ENCODE results near the gene TTC1.
"Not testable (repeated sequence)": the region's sequence is repeated elsewhere in the genome, so short reads cannot be mapped to it uniquely, and the experiment has no call there.

TTC1 gene

DNA sequence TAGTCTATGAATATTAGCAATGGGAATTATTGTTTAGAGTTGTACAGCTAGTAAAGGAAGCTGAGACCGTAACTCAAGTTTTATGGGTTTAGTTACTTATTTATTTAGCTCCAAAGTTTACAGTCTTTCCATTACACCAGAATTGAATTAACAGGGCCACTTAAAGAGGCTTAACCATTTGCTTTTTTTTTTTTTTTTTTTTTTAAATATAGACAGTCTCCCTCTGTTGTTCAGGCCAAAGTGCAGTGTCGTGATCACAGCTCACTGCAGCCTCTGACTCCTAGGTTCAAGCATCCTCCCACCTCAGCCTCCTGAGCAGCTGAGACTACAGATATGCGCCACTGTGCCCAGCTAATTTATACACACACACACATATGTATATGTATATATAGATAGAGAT is 1.4 kb upstream of the TTC1 start:
- H3K4me1 ChIP-seq (ENCODE audit: control insufficient read depth, low read depth, low read length): peaks cover 5% of the 10 kb centered on the region
- H3K9me3 ChIP-seq (ENCODE audit: control insufficient read depth, low read depth, low read length): no peaks in the 10 kb centered on the region
- H3K27ac ChIP-seq (ENCODE audit: low read length): no peak overlapping the region
- H3K36me3 ChIP-seq (ENCODE audit: control insufficient read depth, low read depth, low read length): peaks cover 17% of the 10 kb centered on the region
- H3K4me3 ChIP-seq (ENCODE audit: low read length): no peak overlapping the region
- H3K27me3 ChIP-seq (ENCODE audit: control insufficient read depth, insufficient read depth, low read length): no peaks in the 10 kb centered on the region
- no peak overlapping the region for H3K9ac ChIP-seq (ENCODE audit: low read length)

GRCh38 chr5:160008529-160008876 is 436 bp upstream of the TTC1 start:
- H3K27me3 ChIP-seq (ENCODE audit: control insufficient read depth, insufficient read depth, low read length); H3K27ac ChIP-seq (ENCODE audit: low read length); H3K9ac ChIP-seq (ENCODE audit: low read length); H3K4me3 ChIP-seq (ENCODE audit: low read length); H3K9me3 ChIP-seq (ENCODE audit: control insufficient read depth, low read depth, low read length); H3K4me1 ChIP-seq (ENCODE audit: control insufficient read depth, low read depth, low read length): not testable (repeated sequence)
- H3K36me3 ChIP-seq (ENCODE audit: control insufficient read depth, low read depth, low read length): peaks cover 25% of the 10 kb centered on the region

- peaks cover 25% of the 10 kb centered on the region for H3K36me3 ChIP-seq (ENCODE audit: control insufficient read depth, low read depth, low read length)
- H3K9me3 ChIP-seq (ENCODE audit: control insufficient read depth, low read depth, low read length): no peaks in the 10 kb centered on the region
- H3K9ac ChIP-seq (ENCODE audit: low read length): peak overlapping the region; percentile 98
- H3K27me3 ChIP-seq (ENCODE audit: control insufficient read depth, insufficient read depth, low read length): no peaks in the 10 kb centered on the region
- H3K27ac ChIP-seq (ENCODE audit: low read length): peak overlapping the region; percentile 95
- peak overlapping the region; percentile 100 for H3K4me3 ChIP-seq (ENCODE audit: low read length)
- peaks cover 5% of the 10 kb centered on the region for H3K4me1 ChIP-seq (ENCODE audit: control insufficient read depth, low read depth, low read length)
Observed at GRCh38 chr5:160009591-160009989, 651 bp downstream of the TTC1 start.

GRCh38 chr5:160011471-160011870 is 2.5 kb downstream of the TTC1 start:
- Histone ChIP-seq H3K9ac (ENCODE audit: low read length) (no peak overlapping the region), H3K4me1 (ENCODE audit: control insufficient read depth, low read depth, low read length) (peaks cover 5% of the 10 kb centered on the region), H3K36me3 (ENCODE audit: control insufficient read depth, low read depth, low read length) (peaks cover 31% of the 10 kb centered on the region), H3K27ac (ENCODE audit: low read length) (no peak overlapping the region), H3K27me3 (ENCODE audit: control insufficient read depth, insufficient read depth, low read length) (no peaks in the 10 kb centered on the region), H3K4me3 (ENCODE audit: low read length) (no peak overlapping the region), H3K9me3 (ENCODE audit: control insufficient read depth, low read depth, low read length) (no peaks in the 10 kb centered on the region)

DNA sequence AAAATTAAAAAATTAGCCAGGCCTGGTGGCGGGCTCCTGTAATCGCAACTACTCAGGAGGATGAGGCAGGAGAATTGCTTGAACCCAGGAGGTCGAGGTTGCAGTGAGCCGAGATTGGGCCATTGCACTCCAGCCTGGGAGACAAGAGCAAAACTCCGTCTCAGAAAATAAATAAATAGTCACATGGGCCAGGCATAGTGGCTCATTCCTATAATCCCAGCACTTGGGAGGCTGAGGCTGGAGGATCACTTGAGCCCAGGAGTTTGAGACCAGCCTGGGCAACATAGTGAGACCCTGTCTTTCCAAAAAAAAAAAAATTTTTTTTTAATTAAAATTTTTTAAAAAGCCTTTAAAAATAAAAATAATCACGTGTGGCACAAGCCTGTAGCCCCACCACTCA is 5.3 kb downstream of the TTC1 start:
- not testable (repeated sequence) for H3K27me3 ChIP-seq (ENCODE audit: control insufficient read depth, insufficient read depth, low read length); H3K27ac ChIP-seq (ENCODE audit: low read length); H3K9ac ChIP-seq (ENCODE audit: low read length); H3K4me3 ChIP-seq (ENCODE audit: low read length); H3K9me3 ChIP-seq (ENCODE audit: control insufficient read depth, low read depth, low read length); H3K4me1 ChIP-seq (ENCODE audit: control insufficient read depth, low read depth, low read length)
- peaks cover 35% of the 10 kb centered on the region for H3K36me3 ChIP-seq (ENCODE audit: control insufficient read depth, low read depth, low read length)

GRCh38 chr5:160018945-160019625 is 10.1 kb downstream of the TTC1 start:
- Histone ChIP-seq H3K9ac (ENCODE audit: low read length) (no peak overlapping the region), H3K27ac (ENCODE audit: low read length) (no peak overlapping the region), H3K27me3 (ENCODE audit: control insufficient read depth, insufficient read depth, low read length) (no peaks in the 10 kb centered on the region), H3K4me3 (ENCODE audit: low read length) (no peak overlapping the region), H3K36me3 (ENCODE audit: control insufficient read depth, low read depth, low read length) (peaks cover 18% of the 10 kb centered on the region), H3K4me1 (ENCODE audit: control insufficient read depth, low read depth, low read length) (no peaks in the 10 kb centered on the region), H3K9me3 (ENCODE audit: control insufficient read depth, low read depth, low read length) (no peaks in the 10 kb centered on the region)

GRCh38 chr5:160020266-160020770 is 11.4 kb downstream of the TTC1 start:
- Histone ChIP-seq H3K27me3 (ENCODE audit: control insufficient read depth, insufficient read depth, low read length) (no peaks in the 10 kb centered on the region), H3K36me3 (ENCODE audit: control insufficient read depth, low read depth, low read length) (peaks cover 14% of the 10 kb centered on the region), H3K9me3 (ENCODE audit: control insufficient read depth, low read depth, low read length) (no peaks in the 10 kb centered on the region), H3K4me3 (ENCODE audit: low read length) (no peak overlapping the region), H3K4me1 (ENCODE audit: control insufficient read depth, low read depth, low read length) (no peaks in the 10 kb centered on the region), H3K27ac (ENCODE audit: low read length) (no peak overlapping the region), H3K9ac (ENCODE audit: low read length) (no peak overlapping the region)

DNA sequence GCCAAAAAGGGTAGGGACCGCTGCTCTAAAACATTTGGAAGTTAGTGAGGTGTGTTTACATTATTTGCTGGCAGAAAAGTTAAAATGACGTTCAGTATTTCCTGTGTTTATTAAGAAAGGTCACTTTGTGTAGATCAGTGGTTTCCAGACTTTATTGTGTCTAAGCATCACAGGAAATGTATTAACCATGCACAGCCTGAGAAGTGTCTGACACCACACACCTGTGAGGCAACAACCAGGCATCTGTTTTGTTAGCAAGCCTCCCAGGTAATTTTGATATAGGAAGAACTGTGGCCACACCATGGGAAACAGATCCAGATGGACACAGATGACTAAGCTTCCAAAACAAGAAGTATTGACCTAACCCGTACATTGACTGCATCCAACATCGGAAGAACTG is 12.0 kb downstream of the TTC1 start:
- H3K27me3 ChIP-seq (ENCODE audit: control insufficient read depth, insufficient read depth, low read length): no peaks in the 10 kb centered on the region
- no peak overlapping the region for H3K9ac ChIP-seq (ENCODE audit: low read length)
- no peak overlapping the region for H3K4me3 ChIP-seq (ENCODE audit: low read length)
- H3K36me3 ChIP-seq (ENCODE audit: control insufficient read depth, low read depth, low read length): peaks cover 16% of the 10 kb centered on the region
- no peaks in the 10 kb centered on the region for H3K4me1 ChIP-seq (ENCODE audit: control insufficient read depth, low read depth, low read length)
- H3K9me3 ChIP-seq (ENCODE audit: control insufficient read depth, low read depth, low read length): no peaks in the 10 kb centered on the region
- no peak overlapping the region for H3K27ac ChIP-seq (ENCODE audit: low read length)

GRCh38 chr5:160021831-160022446 is 13.0 kb downstream of the TTC1 start:
- Histone ChIP-seq H3K36me3 (ENCODE audit: control insufficient read depth, low read depth, low read length) (peaks cover 13% of the 10 kb centered on the region), H3K27me3 (ENCODE audit: control insufficient read depth, insufficient read depth, low read length) (no peaks in the 10 kb centered on the region), H3K9ac (ENCODE audit: low read length) (no peak overlapping the region), H3K9me3 (ENCODE audit: control insufficient read depth, low read depth, low read length) (no peaks in the 10 kb centered on the region), H3K27ac (ENCODE audit: low read length) (no peak overlapping the region), H3K4me1 (ENCODE audit: control insufficient read depth, low read depth, low read length) (no peaks in the 10 kb centered on the region), H3K4me3 (ENCODE audit: low read length) (no peak overlapping the region)

DNA sequence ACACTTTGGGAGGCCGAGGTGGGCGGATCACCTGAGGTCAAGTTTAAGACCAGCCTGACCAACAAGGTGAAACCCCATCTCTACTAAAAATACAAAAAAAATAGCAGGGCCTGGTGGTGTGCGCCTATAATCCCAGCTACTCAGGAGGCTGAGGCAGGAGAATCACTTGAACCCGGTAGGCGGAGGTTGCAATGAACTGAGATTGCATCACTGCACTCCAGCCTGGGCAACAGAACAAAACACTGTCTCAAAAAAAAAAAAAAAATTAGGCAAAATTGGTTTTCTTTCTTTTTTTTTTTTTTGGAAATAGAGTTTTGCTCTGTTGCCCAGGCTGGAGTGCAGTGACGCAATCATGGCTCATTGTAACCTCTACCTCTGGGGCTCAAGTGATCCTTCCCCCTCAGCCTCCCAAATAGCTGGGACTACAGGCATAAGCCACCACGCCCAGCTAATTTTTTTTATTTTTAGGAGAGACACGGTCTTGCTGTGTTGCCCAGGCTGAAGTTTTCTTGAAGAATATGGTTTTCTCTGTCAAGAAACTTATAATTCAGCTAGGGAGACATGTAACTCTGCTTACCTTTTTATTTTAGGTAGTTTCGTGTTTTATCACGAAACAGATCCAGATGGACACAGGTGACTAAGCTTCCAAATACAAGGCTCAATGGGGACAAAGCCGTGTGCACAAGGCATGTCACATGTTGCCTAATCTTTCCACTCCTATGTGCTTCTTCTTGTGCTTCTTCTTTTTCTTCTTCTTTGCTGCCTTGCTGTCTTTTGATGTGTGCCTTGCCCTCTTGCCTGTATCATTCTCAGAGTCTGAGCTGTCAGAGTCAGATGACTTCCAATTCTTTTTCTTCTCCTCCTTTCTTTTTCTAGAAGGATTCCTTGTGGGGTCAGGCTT is 14.3 kb downstream of the TTC1 start:
- H3K4me1 ChIP-seq (ENCODE audit: control insufficient read depth, low read depth, low read length): no peaks in the 10 kb centered on the region
- H3K9ac ChIP-seq (ENCODE audit: low read length): no peak overlapping the region
- H3K4me3 ChIP-seq (ENCODE audit: low read length): no peak overlapping the region
- H3K27me3 ChIP-seq (ENCODE audit: control insufficient read depth, insufficient read depth, low read length): no peaks in the 10 kb centered on the region
- peaks cover 13% of the 10 kb centered on the region for H3K36me3 ChIP-seq (ENCODE audit: control insufficient read depth, low read depth, low read length)
- no peak overlapping the region for H3K27ac ChIP-seq (ENCODE audit: low read length)
- no peaks in the 10 kb centered on the region for H3K9me3 ChIP-seq (ENCODE audit: control insufficient read depth, low read depth, low read length)

GRCh38 chr5:160023908-160024630 is 15.1 kb downstream of the TTC1 start:
- Histone ChIP-seq H3K27ac (ENCODE audit: low read length) (no peak overlapping the region), H3K36me3 (ENCODE audit: control insufficient read depth, low read depth, low read length) (peaks cover 16% of the 10 kb centered on the region), H3K9ac (ENCODE audit: low read length) (no peak overlapping the region), H3K9me3 (ENCODE audit: control insufficient read depth, low read depth, low read length) (no peaks in the 10 kb centered on the region), H3K27me3 (ENCODE audit: control insufficient read depth, insufficient read depth, low read length) (no peaks in the 10 kb centered on the region), H3K4me1 (ENCODE audit: control insufficient read depth, low read depth, low read length) (no peaks in the 10 kb centered on the region), H3K4me3 (ENCODE audit: low read length) (no peak overlapping the region)

All from iPS-18a (cell line).